CD4-positive, alpha-beta T cell (primary cell): ENCODE measurements around the gene KCNAB3. TPM values are rescaled to one million over a fixed set of nuclear protein-coding genes. Genes with fewer than 3 reads are reported as not detected.

Source experiments
- ATAC-seq: fragments of 200-7000 bp; cut with Tn5 transposase; one replicate; pipeline ENCODE4 v1.10.0; 2022; ENCODE audit warnings: mild to moderate bottlenecking; ENCODE audit not compliant: poor library complexity
- CTCF ChIA-PET: fragments of 350-600 bp; sonication (Branson Sonifier 250); formaldehyde crosslinking; loops from one replicate; lab custom pipeline; 2021; ENCODE audit warnings: antibody characterized with exemption, inconsistent platforms; lab: Charles Lee
- POLR2A ChIA-PET: fragments of 350-600 bp; sonication (Branson Sonifier 250); formaldehyde crosslinking; loops from one replicate; lab custom pipeline; 2021; ENCODE audit warnings: antibody characterized with exemption, inconsistent platforms; lab: Charles Lee
- DNase-seq, 14 experiments: peaks; one replicate each; pipeline ENCODE4 v3.0.0-alpha.2; 2013 to 2020; ENCODE audit warnings: mixed read lengths in 2 of 14
- H3K27ac ChIP-seq, 2 donors: one replicate each; pipeline versions ENCODE4 v1.5.1 to v1.7.0; 2013; ENCODE audit warnings: low read length in 2 of 2, low read depth in 1 of 2, mild to moderate bottlenecking in 1 of 2
- H3K27me3 ChIP-seq, 2 experiments: 1 replicate in 1 of 2; 2 replicates in 1 of 2; pipeline versions ENCODE4 v1.6.1 to v1.7.0; 2013; ENCODE audit warnings: low read length in 2 of 2, control low read depth in 1 of 2, mild to moderate bottlenecking in 1 of 2, moderate library complexity in 1 of 2; ENCODE audit not compliant: insufficient read depth in 2 of 2, control insufficient read depth in 1 of 2
- H3K36me3 ChIP-seq: one replicate; pipeline ENCODE4 v1.6.1; 2013; ENCODE audit warnings: low read length, control low read depth; ENCODE audit not compliant: insufficient read depth
- H3K4me1 ChIP-seq: one replicate; pipeline ENCODE4 v1.6.1; 2013; ENCODE audit warnings: low read length, control low read depth; ENCODE audit not compliant: insufficient read depth
- H3K4me3 ChIP-seq: one replicate; pipeline ENCODE4 v1.5.1; 2013; ENCODE audit warnings: mild to moderate bottlenecking, low read length, moderate library complexity
- H3K9me3 ChIP-seq, 2 experiments: 1 replicate in 1 of 2; 2 replicates in 1 of 2; pipeline versions ENCODE4 v1.6.1 to v1.7.0; 2013; ENCODE audit warnings: low read length in 2 of 2, mild to moderate bottlenecking in 2 of 2, control low read depth in 1 of 2, moderate library complexity in 1 of 2; ENCODE audit not compliant: control insufficient read depth in 1 of 2, insufficient read depth in 1 of 2
- H3K27ac Mint-ChIP-seq: one replicate; pipeline ENCODE4 v1.8.0; 2020; ENCODE audit warnings: mixed read lengths
- H3K27me3 Mint-ChIP-seq: one replicate; pipeline ENCODE4 v1.8.0; 2021; ENCODE audit warnings: mixed read lengths
- H3K36me3 Mint-ChIP-seq: one replicate; pipeline ENCODE4 v1.8.0; 2021; ENCODE audit warnings: low read depth, mixed read lengths
- H3K4me1 Mint-ChIP-seq: one replicate; pipeline ENCODE4 v1.8.0; 2021; ENCODE audit warnings: low read depth, mixed read lengths
- H3K4me3 Mint-ChIP-seq: one replicate; pipeline ENCODE4 v1.8.0; 2020; ENCODE audit warnings: mild to moderate bottlenecking, mixed read lengths
- H3K9me3 Mint-ChIP-seq: one replicate; pipeline ENCODE4 v1.8.0; 2020; ENCODE audit warnings: mixed read lengths
- intact Hi-C, 2 experiments: fragments of 100-400 bp; cut with DNase I in 1 of 2; cut with micrococcal nuclease in 1 of 2; formaldehyde crosslinking; loops; one replicate each; pipeline versions ENCODE4 v1.15.1 to v1.9.0; 2023 to 2025; cut with DNase I, micrococcal nuclease
- total RNA-seq, 174 experiments: library from RNA in 2 of 174; stranded (reverse) in 2 of 174; gene quantifications; one replicate each; pipeline ENCODE4 v1.2.3 and lab custom pipeline; 2021 to 2026
- TF ChIP-seq, protein P1 (sequence below): fragments of 200-600 bp; IDR thresholded peaks from one replicate; pipeline ENCODE4 v1.8.0; 2022; ENCODE audit warnings: antibody characterized with exemption, mild to moderate bottlenecking

Gene KCNAB3
- total RNA-seq, 2 experiments from 2014 or later = 7.1 to 8.2 TPM

DNA sequence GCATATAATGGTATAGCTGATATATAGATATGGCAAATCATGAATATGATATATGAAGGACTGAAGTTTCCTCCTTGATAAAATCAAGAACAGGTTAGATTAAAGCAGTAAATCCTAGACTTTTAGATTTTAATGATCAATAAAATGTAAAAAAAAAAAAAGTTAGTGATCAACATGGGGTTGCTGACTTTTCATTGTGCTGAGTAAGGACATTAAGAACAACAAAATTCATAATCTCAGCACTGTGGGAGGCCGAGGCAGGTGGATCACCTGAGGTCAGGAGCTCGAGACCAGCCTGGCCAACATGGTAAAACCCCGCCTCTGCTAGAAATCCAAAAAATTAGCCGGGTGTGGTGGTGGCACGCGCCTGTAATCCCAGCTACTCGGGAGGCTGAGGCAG lies 51.4 kb downstream of the KCNAB3 start:
- peaks cover 26% of the 10 kb centered on the region for H3K36me3 ChIP-seq
- POLR2A ChIA-PET = interaction anchor here (1.2 kb wide), 1 partner anchor 9 kb away, joined by 3 read pairs; no protein-coding TSS in a partner anchor

DNA sequence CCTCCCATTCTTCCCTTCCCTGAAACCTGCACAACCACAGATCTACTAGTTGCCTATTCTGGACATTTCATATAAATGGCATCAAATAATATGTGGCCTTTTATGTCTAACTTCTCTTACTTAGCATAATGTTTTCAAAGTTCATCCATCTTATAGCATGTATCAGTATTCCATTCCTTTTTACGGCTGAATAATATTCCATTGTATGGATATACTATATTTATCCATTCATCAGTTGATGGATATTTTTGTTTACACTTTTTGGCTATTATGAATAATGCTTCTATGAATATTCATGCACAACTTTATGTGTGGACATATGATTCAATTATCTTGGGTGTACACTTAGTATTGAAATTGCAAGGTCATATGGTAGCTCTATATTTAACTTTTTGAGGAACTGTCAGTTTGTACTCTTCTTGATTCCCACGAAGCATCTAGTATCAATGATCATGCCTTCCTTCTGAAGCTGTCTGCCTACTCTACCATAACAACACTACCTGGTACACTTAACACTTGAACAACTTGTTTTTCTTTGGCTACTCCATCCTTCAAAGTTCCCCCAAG lies 53.8 kb downstream of the KCNAB3 start:
- no peak overlapping the region for H3K27ac ChIP-seq
- TF ChIP-seq, protein P1, sequence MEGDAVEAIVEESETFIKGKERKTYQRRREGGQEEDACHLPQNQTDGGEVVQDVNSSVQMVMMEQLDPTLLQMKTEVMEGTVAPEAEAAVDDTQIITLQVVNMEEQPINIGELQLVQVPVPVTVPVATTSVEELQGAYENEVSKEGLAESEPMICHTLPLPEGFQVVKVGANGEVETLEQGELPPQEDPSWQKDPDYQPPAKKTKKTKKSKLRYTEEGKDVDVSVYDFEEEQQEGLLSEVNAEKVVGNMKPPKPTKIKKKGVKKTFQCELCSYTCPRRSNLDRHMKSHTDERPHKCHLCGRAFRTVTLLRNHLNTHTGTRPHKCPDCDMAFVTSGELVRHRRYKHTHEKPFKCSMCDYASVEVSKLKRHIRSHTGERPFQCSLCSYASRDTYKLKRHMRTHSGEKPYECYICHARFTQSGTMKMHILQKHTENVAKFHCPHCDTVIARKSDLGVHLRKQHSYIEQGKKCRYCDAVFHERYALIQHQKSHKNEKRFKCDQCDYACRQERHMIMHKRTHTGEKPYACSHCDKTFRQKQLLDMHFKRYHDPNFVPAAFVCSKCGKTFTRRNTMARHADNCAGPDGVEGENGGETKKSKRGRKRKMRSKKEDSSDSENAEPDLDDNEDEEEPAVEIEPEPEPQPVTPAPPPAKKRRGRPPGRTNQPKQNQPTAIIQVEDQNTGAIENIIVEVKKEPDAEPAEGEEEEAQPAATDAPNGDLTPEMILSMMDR = no peak
- H3K36me3 ChIP-seq = peaks cover 26% of the 10 kb centered on the region
- Mint-ChIP-seq H3K27ac (no peak overlapping the region), H3K9me3 (no peaks in the 10 kb centered on the region), H3K36me3 (peaks cover 30% of the 10 kb centered on the region), H3K27me3 (no peaks in the 10 kb centered on the region), H3K4me1 (peaks cover 17% of the 10 kb centered on the region), H3K4me3 (no peak overlapping the region)
- DNase-seq (no peak), ATAC-seq (no peak)
- peaks cover 11% of the 10 kb centered on the region for H3K4me1 ChIP-seq
- ChIA-PET CTCF (interaction anchor here (1.5 kb wide), 1 partner anchor 115 kb away, joined by 3 read pairs; no protein-coding TSS in a partner anchor), POLR2A (interaction anchor here (1.5 kb wide), 1 partner anchor 12 kb away, joined by 4 read pairs; no protein-coding TSS in a partner anchor)
- intact Hi-C loops = no loop called here
- no peak overlapping the region for H3K4me3 ChIP-seq
- H3K9me3 ChIP-seq = no peaks in the 10 kb centered on the region
- H3K27me3 ChIP-seq = no peaks in the 10 kb centered on the region

More for the DNA sequence above, 51.4 kb downstream of the KCNAB3 start:
- no peak overlapping the region for H3K4me3 Mint-ChIP-seq
- TF ChIP-seq, protein P1 = no peak
- no peak overlapping the region for H3K27ac Mint-ChIP-seq
- H3K27ac ChIP-seq = no peak overlapping the region
- intact Hi-C loops = no loop called here
- H3K9me3 ChIP-seq = no peaks in the 10 kb centered on the region
- H3K27me3 Mint-ChIP-seq = no peaks in the 10 kb centered on the region
- H3K4me1 Mint-ChIP-seq = peaks cover 9% of the 10 kb centered on the region
- H3K4me3 ChIP-seq = no peak overlapping the region
- peaks cover 23% of the 10 kb centered on the region for H3K36me3 Mint-ChIP-seq
- H3K9me3 Mint-ChIP-seq = no peaks in the 10 kb centered on the region
- no peaks in the 10 kb centered on the region for H3K27me3 ChIP-seq
- DNase-seq (no peak), ATAC-seq (no peak)
- CTCF ChIA-PET = interaction anchor here (0.9 to 1.6 kb wide), 2 partner anchors 11 to 35 kb away, joined by 3 to 4 read pairs; no protein-coding TSS in a partner anchor
- H3K4me1 ChIP-seq = peaks cover 33% of the 10 kb centered on the region

DNA sequence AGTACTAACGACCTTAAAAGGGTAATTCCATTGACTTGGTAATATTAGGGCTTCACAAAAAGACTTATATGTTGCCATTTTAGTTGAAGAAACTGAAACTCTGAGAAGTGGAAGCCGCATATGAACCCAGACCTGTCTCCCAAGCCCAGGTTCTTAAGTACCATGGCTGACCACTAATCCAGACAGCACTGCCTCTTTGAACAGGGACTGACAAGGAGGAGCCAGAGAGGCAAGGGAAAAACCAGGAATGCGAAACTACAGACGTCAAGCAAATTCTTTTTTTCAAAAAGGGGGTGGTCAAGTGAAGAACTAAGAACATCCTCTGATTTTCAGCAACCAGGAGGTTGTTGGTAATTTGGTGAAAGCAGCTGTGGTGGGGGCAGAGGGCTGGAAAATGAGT lies 56.6 kb downstream of the KCNAB3 start:
- Histone ChIP-seq H3K4me3 (no peak overlapping the region), H3K27ac (no peak overlapping the region), H3K36me3 (peaks cover 9% of the 10 kb centered on the region), H3K9me3 (no peaks in the 10 kb centered on the region), H3K27me3 (no peaks in the 10 kb centered on the region), H3K4me1 (peaks cover 12% of the 10 kb centered on the region)
- TF ChIP-seq, protein P1 = no peak
- Mint-ChIP-seq H3K4me1 (peaks cover 28% of the 10 kb centered on the region), H3K36me3 (peaks cover 30% of the 10 kb centered on the region), H3K27ac (no peak overlapping the region), H3K27me3 (no peaks in the 10 kb centered on the region), H3K9me3 (no peaks in the 10 kb centered on the region), H3K4me3 (no peak overlapping the region)
- ChIA-PET CTCF (interaction anchor here (1.7 kb wide), 1 partner anchor 11 kb away, joined by 11 read pairs; no protein-coding TSS in a partner anchor), POLR2A (interaction anchor here (0.9 kb wide), 1 partner anchor 16 kb away, joined by 3 read pairs; the partner anchor contains the start of genes CYB5D1 and NAA38)
- ATAC-seq (no peak), DNase-seq (no peak)
- intact Hi-C loops = no loop called here

Other genes starting within 250 kb of the KCNAB3 start
- gene TP53, start 242.4 kb downstream of the KCNAB3 start, total RNA-seq = 10 to 100 TPM; 25.8 to 26.0 TPM
- gene WRAP53, start 241.4 kb downstream of the KCNAB3 start, total RNA-seq = 1 to 10 TPM; 3.9 to 4.0 TPM
- gene EFNB3, start 224.7 kb downstream of the KCNAB3 start, total RNA-seq = not detected
- gene DNAH2, start 212.1 kb downstream of the KCNAB3 start, total RNA-seq = not detected
- gene KDM6B, start 95.6 kb downstream of the KCNAB3 start, total RNA-seq = 100 to 1,000 TPM; 189 to 191 TPM
- gene TMEM88, start 74.8 kb downstream of the KCNAB3 start, total RNA-seq = 10 to 100 TPM; 29.3 to 29.6 TPM
- 10 to 100 TPM; 15.4 to 16.3 TPM for gene NAA38, start 72.3 kb downstream of the KCNAB3 start, total RNA-seq
- gene CYB5D1, start 71.9 kb downstream of the KCNAB3 start, total RNA-seq = 1 to 10 TPM; 8.7 TPM
- 100 to 1,000 TPM; 263 to 297 TPM for gene CHD3, start 41.1 kb downstream of the KCNAB3 start, total RNA-seq
- 1 to 10 TPM; 3.2 to 3.5 TPM for gene RNF227, start 13.6 kb downstream of the KCNAB3 start, total RNA-seq
- 10 to 100 TPM; 39.3 to 39.5 TPM for gene TRAPPC1, start 2.1 kb upstream of the KCNAB3 start, total RNA-seq
- 10 to 100 TPM; 20.6 to 21.9 TPM for gene CNTROB, start 2.4 kb upstream of the KCNAB3 start, total RNA-seq
- under 1 TPM in 1 of 2 experiments, not detected in 1; 0.06 TPM for gene GUCY2D, start 72.8 kb upstream of the KCNAB3 start, total RNA-seq
- gene ALOX15B, start 109.2 kb upstream of the KCNAB3 start, total RNA-seq = not detected
- gene ALOX12B, start 157.9 kb upstream of the KCNAB3 start, total RNA-seq = under 1 TPM in 1 of 2 experiments, not detected in 1; 0.41 TPM
- gene ALOXE3, start 188.7 kb upstream of the KCNAB3 start, total RNA-seq = under 1 TPM; 0.81 to 0.91 TPM
- gene HES7, start 194.2 kb upstream of the KCNAB3 start, total RNA-seq = under 1 TPM; 0.52 to 0.53 TPM
- gene PER1, start 222.5 kb upstream of the KCNAB3 start, total RNA-seq = 1,000 to 10,000 TPM; 1,723 to 1,794 TPM
- gene VAMP2, start 233.1 kb upstream of the KCNAB3 start, total RNA-seq = 100 to 1,000 TPM; 351 to 366 TPM
- gene TMEM107, start 246.5 kb upstream of the KCNAB3 start, total RNA-seq = 10 to 100 TPM; 12.2 to 12.9 TPM